MG63 (cell line): ENCODE results near the gene NCOA3. TPM values are rescaled to one million over a fixed set of nuclear protein-coding genes. Genes with fewer than 3 reads are reported as not detected.
"Not testable (repeated sequence)": the region's sequence is repeated elsewhere in the genome, so short reads cannot be mapped to it uniquely, and the experiment has no call there.

Experiments used
- DNase-seq: peaks from one replicate; pipeline ENCODE4 v3.0.0-alpha.2; 2020
- H3K27me3 ChIP-seq: fragments of 250-450 bp; sonication (Bioruptor Pico); 2 replicates; pipeline ENCODE4 v1.5.1; 2020; ENCODE audit warnings: mild to moderate bottlenecking, moderate library complexity
- H3K36me3 ChIP-seq: fragments of 250-450 bp; sonication (Bioruptor Pico); 2 replicates; pipeline ENCODE4 v1.5.1; 2020; ENCODE audit warnings: mild to moderate bottlenecking, moderate library complexity
- H3K4me3 ChIP-seq: fragments of 250-450 bp; sonication (Bioruptor Pico); 2 replicates; pipeline ENCODE4 v1.5.1; 2020; ENCODE audit warnings: mild to moderate bottlenecking, moderate library complexity
- H3K9me3 ChIP-seq: fragments of 250-450 bp; sonication (Bioruptor Pico); 2 replicates; pipeline ENCODE4 v1.5.1; 2020; ENCODE audit warnings: mild to moderate bottlenecking, moderate library complexity
- total RNA-seq: library from RNA; depleted of rRNA; stranded (reverse); fragments of >200 nt; shearing (Covaris generic); gene quantifications from 2 replicates; pipeline ENCODE4 v1.2.3, GENCODE V29; 2014; ENCODE audit warnings: low replicate concordance

Gene NCOA3
- total RNA-seq, 1 experiment from 2014 or later = 9.2 TPM

GRCh38 chr20:47543006-47543431 lies 41.3 kb downstream of the NCOA3 start:
- H3K27me3 ChIP-seq = no peaks in the 10 kb centered on the region
- H3K36me3 ChIP-seq = no peaks in the 10 kb centered on the region
- DNase-seq = no peak
- H3K9me3 ChIP-seq = no peaks in the 10 kb centered on the region
- H3K4me3 ChIP-seq = no peak overlapping the region

DNA sequence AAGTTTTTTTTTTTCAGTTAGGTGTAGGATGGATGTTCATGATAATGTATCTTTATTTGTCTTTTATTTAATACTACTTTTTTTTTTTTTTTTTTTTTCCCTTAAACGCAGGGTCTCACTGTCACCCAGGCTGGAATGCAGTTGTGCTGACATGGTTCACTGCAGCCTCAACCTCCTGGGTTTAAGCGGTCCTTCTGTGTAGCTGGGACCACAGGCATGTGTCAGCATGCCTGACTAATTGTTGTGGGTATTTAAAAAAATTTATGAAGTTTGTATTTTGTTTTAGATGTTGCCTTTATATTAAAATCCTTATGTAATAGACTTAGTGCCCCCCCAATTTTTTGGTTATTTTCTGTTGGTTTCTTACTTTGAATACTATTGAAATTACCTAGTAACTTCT lies 42.6 kb downstream of the NCOA3 start:
- H3K36me3 ChIP-seq = no peaks in the 10 kb centered on the region
- no peak for DNase-seq
- no peaks in the 10 kb centered on the region for H3K27me3 ChIP-seq
- H3K9me3 ChIP-seq = no peaks in the 10 kb centered on the region
- H3K4me3 ChIP-seq = no peak overlapping the region

GRCh38 chr20:47544852-47545251 lies 43.2 kb downstream of the NCOA3 start:
- Histone ChIP-seq H3K9me3 (no peaks in the 10 kb centered on the region), H3K27me3 (no peaks in the 10 kb centered on the region), H3K4me3 (no peak overlapping the region), H3K36me3 (no peaks in the 10 kb centered on the region)
- no peak for DNase-seq

- no peaks in the 10 kb centered on the region for H3K36me3 ChIP-seq
- H3K9me3 ChIP-seq = no peaks in the 10 kb centered on the region
- no peak for DNase-seq
- H3K4me3 ChIP-seq = no peak overlapping the region
- no peaks in the 10 kb centered on the region for H3K27me3 ChIP-seq
Observed at GRCh38 chr20:47545499-47545898, 43.8 kb downstream of the NCOA3 start.

GRCh38 chr20:47546184-47547033 lies 44.7 kb downstream of the NCOA3 start:
- Histone ChIP-seq H3K27me3 (no peaks in the 10 kb centered on the region), H3K4me3 (no peak overlapping the region), H3K9me3 (no peaks in the 10 kb centered on the region), H3K36me3 (no peaks in the 10 kb centered on the region)
- no peak for DNase-seq

GRCh38 chr20:47547034-47547387 lies 45.3 kb downstream of the NCOA3 start:
- Histone ChIP-seq H3K9me3 (no peaks in the 10 kb centered on the region), H3K4me3 (no peak overlapping the region), H3K27me3 (no peaks in the 10 kb centered on the region), H3K36me3 (no peaks in the 10 kb centered on the region)
- DNase-seq = no peak

DNA sequence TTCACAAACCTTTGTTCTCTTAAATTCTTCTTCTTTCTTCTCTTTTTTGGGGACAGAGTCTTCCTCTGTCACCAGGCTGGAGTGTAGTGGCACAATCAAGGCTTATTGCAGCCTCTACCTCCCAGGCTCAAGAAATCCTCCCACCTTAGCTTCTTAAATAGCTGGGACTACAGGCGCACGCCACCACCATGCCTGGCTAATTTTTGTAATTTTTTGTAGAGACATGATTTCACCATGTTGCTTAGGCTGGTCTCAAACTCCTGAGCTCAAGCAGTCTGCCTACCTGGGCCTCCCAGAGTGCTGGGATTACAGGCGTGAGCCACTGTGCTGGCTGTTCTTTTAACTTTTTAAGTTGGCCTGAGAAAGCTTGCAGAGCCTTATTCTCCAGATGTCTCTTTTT lies 48.0 kb downstream of the NCOA3 start:
- no peak overlapping the region for H3K4me3 ChIP-seq
- DNase-seq = no peak
- H3K36me3 ChIP-seq = no peaks in the 10 kb centered on the region
- H3K27me3 ChIP-seq = no peaks in the 10 kb centered on the region
- H3K9me3 ChIP-seq = no peaks in the 10 kb centered on the region

GRCh38 chr20:47551222-47551621 lies 49.5 kb downstream of the NCOA3 start:
- H3K4me3 ChIP-seq = no peak overlapping the region
- DNase-seq = no peak
- no peaks in the 10 kb centered on the region for H3K27me3 ChIP-seq
- no peaks in the 10 kb centered on the region for H3K9me3 ChIP-seq
- no peaks in the 10 kb centered on the region for H3K36me3 ChIP-seq

DNA sequence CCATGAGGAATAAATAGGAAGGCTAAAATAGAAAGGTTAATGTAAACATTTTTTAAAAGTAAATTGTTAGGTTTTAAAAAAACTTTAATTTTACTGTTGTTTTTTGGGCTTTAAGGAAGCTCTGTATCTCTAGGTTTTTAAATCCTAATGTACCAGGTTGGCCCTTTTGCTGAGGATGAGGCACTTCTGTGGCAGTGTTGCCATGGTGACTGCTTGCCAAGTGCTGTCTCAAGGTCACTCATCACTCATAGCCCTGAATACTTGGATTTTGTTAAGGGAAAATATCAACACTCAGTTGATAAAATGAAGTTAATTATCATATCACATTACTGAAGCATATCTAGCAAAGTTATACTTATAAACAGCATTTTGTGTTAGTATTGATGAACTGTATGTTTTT lies 50.2 kb downstream of the NCOA3 start:
- Histone ChIP-seq H3K27me3 (no peaks in the 10 kb centered on the region), H3K9me3 (no peaks in the 10 kb centered on the region), H3K4me3 (no peak overlapping the region), H3K36me3 (no peaks in the 10 kb centered on the region)
- DNase-seq = no peak

DNA sequence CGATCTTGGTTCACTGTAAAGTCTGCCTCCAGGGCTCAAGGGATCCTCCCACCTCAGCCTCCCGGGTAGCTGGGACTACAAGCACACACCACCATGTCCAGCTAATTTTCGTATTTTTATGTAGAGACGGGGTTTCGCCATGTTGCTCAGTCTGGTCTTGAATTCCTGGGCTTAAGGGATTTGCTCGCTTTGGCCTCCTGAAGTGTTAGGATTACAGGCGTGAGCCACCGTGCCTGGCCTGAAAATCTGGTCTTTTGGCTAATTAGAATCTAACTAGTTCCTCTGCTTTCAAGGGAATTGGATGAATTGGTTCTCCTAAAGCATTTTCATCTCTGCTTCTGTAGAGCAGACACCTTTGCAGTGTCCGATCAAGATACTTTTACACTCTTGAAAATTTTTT lies 51.3 kb downstream of the NCOA3 start:
- H3K27me3 ChIP-seq = no peaks in the 10 kb centered on the region
- H3K36me3 ChIP-seq = no peaks in the 10 kb centered on the region
- H3K4me3 ChIP-seq = no peak overlapping the region
- no peak for DNase-seq
- H3K9me3 ChIP-seq = no peaks in the 10 kb centered on the region

- H3K36me3 ChIP-seq, H3K9me3 ChIP-seq, H3K27me3 ChIP-seq, H3K4me3 ChIP-seq, DNase-seq: not testable (repeated sequence)
Observed at GRCh38 chr20:47553594-47554235, 52.0 kb downstream of the NCOA3 start.

GRCh38 chr20:47554283-47554682 lies 52.6 kb downstream of the NCOA3 start:
- not testable (repeated sequence) for H3K9me3 ChIP-seq, H3K4me3 ChIP-seq, DNase-seq, H3K27me3 ChIP-seq, H3K36me3 ChIP-seq

GRCh38 chr20:47557218-47557617 lies 55.5 kb downstream of the NCOA3 start:
- H3K36me3 ChIP-seq = no peaks in the 10 kb centered on the region
- DNase-seq = no peak
- H3K27me3 ChIP-seq = no peaks in the 10 kb centered on the region
- H3K4me3 ChIP-seq = no peak overlapping the region
- no peaks in the 10 kb centered on the region for H3K9me3 ChIP-seq

DNA sequence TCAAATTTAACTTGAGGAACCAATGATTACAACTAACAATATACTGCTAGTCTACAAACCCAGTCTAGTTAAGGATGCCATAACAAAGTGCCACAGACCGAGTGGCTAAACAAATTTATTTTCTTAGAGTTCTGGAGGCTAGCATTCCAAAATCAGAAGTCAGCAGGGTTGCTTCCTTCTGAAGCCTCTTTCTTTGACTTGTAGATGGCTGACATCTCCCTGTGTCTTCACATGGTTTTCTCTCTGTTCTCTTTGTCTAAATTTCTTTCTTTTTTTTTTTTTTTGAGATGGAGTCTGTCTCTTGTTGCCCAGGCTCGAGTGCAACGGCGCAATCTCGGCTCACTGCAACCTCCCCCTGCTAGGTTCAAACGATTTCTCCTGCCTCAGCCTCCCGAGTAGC lies 56.1 kb downstream of the NCOA3 start:
- H3K4me3 ChIP-seq = no peak overlapping the region
- no peaks in the 10 kb centered on the region for H3K36me3 ChIP-seq
- no peaks in the 10 kb centered on the region for H3K9me3 ChIP-seq
- no peaks in the 10 kb centered on the region for H3K27me3 ChIP-seq
- DNase-seq = no peak

DNA sequence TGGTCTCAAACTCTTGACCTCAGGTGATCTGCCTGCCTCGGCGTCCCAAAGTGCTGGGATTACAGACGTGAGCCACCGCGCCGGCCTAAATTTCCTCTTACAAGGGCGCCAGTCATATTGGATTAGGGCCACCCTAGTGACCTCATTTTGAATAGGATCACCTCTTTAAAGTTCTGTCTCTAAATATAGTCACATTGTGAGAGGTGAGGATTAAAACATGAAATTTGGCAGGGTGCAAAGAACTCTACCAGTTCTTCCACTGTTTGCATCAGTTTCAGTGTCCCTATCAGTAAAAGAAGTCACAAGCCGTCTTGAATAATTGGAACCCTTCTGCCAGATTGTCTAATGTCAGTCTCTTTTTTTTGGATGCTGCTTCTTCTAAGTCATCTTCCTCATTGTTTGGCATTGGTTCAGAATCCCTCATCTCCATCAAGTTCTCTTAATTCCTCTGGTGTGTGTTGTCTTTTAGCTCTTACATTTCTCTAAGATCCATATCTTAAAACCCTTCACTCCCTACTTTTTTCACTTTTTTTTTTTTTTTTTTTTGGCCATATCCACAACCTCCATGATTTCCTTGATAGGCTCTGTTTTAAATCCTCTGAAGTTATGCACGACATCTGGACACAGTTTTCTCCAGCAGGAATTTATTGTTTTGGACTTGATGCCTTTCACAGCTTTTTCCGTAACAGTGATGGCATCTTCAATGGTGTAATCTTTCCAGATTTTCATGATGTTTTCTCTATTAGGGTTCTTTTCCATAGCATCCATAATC lies 56.8 kb downstream of the NCOA3 start:
- no peak for DNase-seq
- Histone ChIP-seq H3K9me3 (no peaks in the 10 kb centered on the region), H3K4me3 (no peak overlapping the region), H3K36me3 (no peaks in the 10 kb centered on the region), H3K27me3 (no peaks in the 10 kb centered on the region)

GRCh38 chr20:47559141-47559540 lies 57.5 kb downstream of the NCOA3 start:
- Histone ChIP-seq H3K27me3 (no peaks in the 10 kb centered on the region), H3K9me3 (no peaks in the 10 kb centered on the region), H3K4me3 (no peak overlapping the region), H3K36me3 (no peaks in the 10 kb centered on the region)
- no peak for DNase-seq

GRCh38 chr20:47561180-47561579 lies 59.5 kb downstream of the NCOA3 start:
- H3K36me3 ChIP-seq = no peaks in the 10 kb centered on the region
- peak; percentile 61 for DNase-seq
- no peak overlapping the region for H3K4me3 ChIP-seq
- no peaks in the 10 kb centered on the region for H3K9me3 ChIP-seq
- H3K27me3 ChIP-seq = no peaks in the 10 kb centered on the region
